ENCODE results near the gene SOX5.
A peak's percentile ranks its signal among the peaks of the same experiment; 100 is the strongest.
"Not testable (repeated sequence)": the region's sequence is repeated elsewhere in the genome, so short reads cannot be mapped to it uniquely, and the experiment has no call there.

The SOX5 gene

DNA sequence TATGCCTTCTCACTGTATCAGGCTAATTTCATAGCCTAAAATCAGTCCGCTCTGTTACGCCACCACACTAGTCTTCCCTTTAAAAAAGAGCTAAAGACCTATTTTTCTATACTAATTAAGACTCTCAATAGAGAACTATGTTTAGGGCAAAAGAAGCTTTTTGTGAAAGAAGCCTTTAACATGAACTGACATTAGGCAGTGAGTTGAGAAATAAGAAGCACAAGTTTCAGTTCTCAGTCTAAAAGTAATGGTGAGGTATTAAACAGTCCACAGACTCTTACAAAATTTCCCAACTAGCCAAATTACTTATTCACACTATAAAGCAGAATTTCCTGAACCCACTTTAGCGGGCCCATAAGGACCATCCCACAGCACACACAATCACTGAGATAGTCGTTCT is 93.7 kb downstream of the SOX5 start:
- Histone ChIP-seq H3K4me1 (no peaks in the 10 kb centered on the region), H3K27me3 (no peaks in the 10 kb centered on the region), H3K27ac (no peak overlapping the region), H3K4me3 (no peak overlapping the region), H3K4me2 (no peak overlapping the region), H3K36me3 (no peaks in the 10 kb centered on the region), H3K9ac (no peak overlapping the region), H3K9me3 (replicated peaks in 1 of 11) (peaks cover 0 to 8% (median 5%) of the 10 kb centered on the region in 11 experiments; a peak in 9 of 22 replicates), H4K20me1 (no peaks in the 10 kb centered on the region)
- no peak for TF ChIP-seq Cebpa-rat (IDR thresholded peaks at IDR 0.05)

DNA sequence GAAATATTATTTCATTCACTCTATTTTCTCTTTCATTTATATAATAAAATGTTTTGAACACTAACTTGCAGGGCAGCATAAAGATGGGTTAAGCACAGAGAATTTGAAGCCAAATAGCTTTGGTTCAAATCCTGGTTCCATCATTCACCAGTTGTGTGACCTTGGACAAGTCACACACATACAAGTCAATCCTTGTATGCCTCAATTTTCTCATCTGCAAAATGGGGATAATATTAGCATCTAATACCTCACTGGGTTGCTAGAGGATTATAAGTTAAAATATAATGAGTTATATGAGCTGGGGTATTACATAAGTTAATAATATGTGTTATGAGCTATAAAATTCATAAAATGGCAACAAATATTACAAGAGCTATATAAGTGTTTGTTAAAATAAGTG is 94.9 kb downstream of the SOX5 start:
- H3K9me3 ChIP-seq (replicated peaks in 1 of 11): peaks cover 0 to 7% (median 5%) of the 10 kb centered on the region in 11 experiments; a peak in 9 of 22 replicates
- H3K4me3 ChIP-seq: no peak overlapping the region
- no peaks in the 10 kb centered on the region for H3K36me3 ChIP-seq
- no peaks in the 10 kb centered on the region for H4K20me1 ChIP-seq
- no peaks in the 10 kb centered on the region for H3K4me1 ChIP-seq
- H3K4me2 ChIP-seq: no peak overlapping the region
- no peaks in the 10 kb centered on the region for H3K27me3 ChIP-seq
- no peak overlapping the region for H3K9ac ChIP-seq
- TF ChIP-seq Cebpa-rat (IDR thresholded peaks at IDR 0.05): no peak
- no peak overlapping the region for H3K27ac ChIP-seq

DNA sequence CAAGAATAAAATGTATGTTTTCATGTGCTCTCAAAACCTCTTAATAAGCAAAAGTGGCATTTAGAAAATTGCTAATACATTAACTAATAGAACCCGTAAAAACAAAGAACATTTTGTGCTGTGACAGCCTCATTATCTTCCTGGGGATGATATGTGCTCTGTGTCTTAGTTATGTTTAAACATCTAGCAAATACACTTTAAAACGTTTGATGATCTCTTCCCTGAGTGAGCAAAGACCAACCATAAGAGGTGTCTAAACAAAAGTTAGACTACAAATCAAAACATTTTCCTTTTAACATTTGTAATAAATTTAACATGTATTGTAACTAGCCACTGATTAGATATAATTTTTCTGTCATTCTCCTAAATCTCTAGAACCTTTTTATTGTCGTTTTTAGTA is 95.8 kb downstream of the SOX5 start:
- no peaks in the 10 kb centered on the region for H4K20me1 ChIP-seq
- no peaks in the 10 kb centered on the region for H3K36me3 ChIP-seq
- H3K4me1 ChIP-seq: no peaks in the 10 kb centered on the region
- H3K9ac ChIP-seq: no peak overlapping the region
- H3K9me3 ChIP-seq (replicated peaks in 1 of 11): peaks cover 0 to 6% (median 0%) of the 10 kb centered on the region in 11 experiments; a peak in 1 of 22 replicates
- no peaks in the 10 kb centered on the region for H3K27me3 ChIP-seq
- no peak for TF ChIP-seq Cebpa-rat (IDR thresholded peaks at IDR 0.05)
- no peak overlapping the region for H3K27ac ChIP-seq
- no peak overlapping the region for H3K4me3 ChIP-seq
- H3K4me2 ChIP-seq: no peak overlapping the region

DNA sequence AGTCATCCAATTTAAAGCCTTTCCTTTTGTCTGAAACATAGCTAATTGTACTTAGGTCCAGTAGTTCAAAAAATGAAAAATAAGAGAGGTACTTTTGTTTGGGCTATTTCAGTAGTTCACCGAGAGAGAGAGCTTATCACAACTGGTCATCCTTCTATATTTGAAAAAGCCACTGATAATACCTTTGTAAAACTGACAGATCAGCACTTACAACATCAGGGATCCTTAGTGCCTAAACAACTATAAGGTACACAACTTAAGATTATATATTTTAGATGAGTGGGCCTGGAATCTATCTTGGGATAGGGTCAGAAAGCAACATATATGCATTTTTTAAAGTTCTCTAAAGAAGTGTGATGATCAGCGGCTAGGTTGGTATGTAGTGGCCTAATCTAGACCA is 97.9 kb downstream of the SOX5 start:
- H3K27ac ChIP-seq: no peak overlapping the region
- no peaks in the 10 kb centered on the region for H3K4me1 ChIP-seq
- H3K36me3 ChIP-seq: no peaks in the 10 kb centered on the region

DNA sequence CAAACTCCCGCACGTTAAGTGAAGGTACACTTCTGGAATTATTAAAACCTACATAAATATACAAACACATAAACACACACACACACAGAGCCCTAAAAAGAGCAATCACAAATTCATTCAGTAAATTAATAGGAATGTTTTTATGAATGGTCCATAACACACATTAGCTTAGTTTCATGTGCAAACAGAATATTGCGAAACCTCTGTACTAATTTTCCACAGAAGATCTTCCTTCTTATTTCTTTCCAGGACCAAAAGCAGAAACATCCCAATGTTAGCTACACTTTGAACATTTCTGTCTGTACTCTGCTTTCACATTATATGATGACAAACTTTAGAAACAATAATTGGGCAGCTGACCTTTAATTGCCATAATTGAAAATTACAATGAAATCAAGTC is 101.6 kb downstream of the SOX5 start:
- TF ChIP-seq Cebpa-rat (IDR thresholded peaks at IDR 0.05): peak in 3 of 11 experiments; percentile 25 to 71 (median 58); a peak in 3 of 22 replicates
- H3K27ac ChIP-seq: no peak overlapping the region
- no peaks in the 10 kb centered on the region for H3K4me1 ChIP-seq
- H3K27me3 ChIP-seq: no peaks in the 10 kb centered on the region
- H3K9me3 ChIP-seq (replicated peaks in 1 of 11): no peaks in the 10 kb centered on the region
- H3K36me3 ChIP-seq: no peaks in the 10 kb centered on the region
- H3K9ac ChIP-seq: no peak overlapping the region
- no peak overlapping the region for H3K4me2 ChIP-seq
- H4K20me1 ChIP-seq: no peaks in the 10 kb centered on the region
- no peak overlapping the region for H3K4me3 ChIP-seq

More for the DNA sequence above, 97.9 kb downstream of the SOX5 start:
- Histone ChIP-seq H3K27me3 (no peaks in the 10 kb centered on the region), H3K9me3 (replicated peaks in 1 of 11) (no peaks in the 10 kb centered on the region), H4K20me1 (no peaks in the 10 kb centered on the region), H3K4me3 (no peak overlapping the region), H3K4me2 (no peak overlapping the region), H3K9ac (no peak overlapping the region)
- TF ChIP-seq Cebpa-rat (IDR thresholded peaks at IDR 0.05): no peak

DNA sequence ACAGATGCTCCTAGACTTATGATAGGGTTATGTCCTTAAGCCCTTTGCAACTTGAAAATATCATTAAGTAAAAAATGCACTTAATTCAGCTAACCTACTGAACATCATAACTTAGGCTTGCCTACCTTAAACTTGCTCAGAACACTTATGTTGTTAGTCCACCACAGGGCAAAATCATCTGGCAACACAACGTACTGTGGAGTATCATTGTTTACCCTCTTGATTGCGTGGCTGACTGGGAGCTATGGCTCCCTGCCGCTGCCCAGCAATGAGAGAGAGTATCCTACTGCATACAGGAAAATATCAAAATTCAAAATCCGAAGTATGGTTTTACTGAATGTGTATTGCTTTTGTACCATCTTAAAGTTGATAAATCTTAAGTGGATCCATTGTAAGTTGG is 105.5 kb downstream of the SOX5 start:
- Histone ChIP-seq H3K4me2 (no peak overlapping the region), H3K4me3 (no peak overlapping the region), H3K27ac (no peak overlapping the region), H3K27me3 (no peaks in the 10 kb centered on the region), H3K36me3 (no peaks in the 10 kb centered on the region), H3K4me1 (no peaks in the 10 kb centered on the region), H3K9me3 (replicated peaks in 1 of 11) (no peaks in the 10 kb centered on the region), H4K20me1 (no peaks in the 10 kb centered on the region), H3K9ac (no peak overlapping the region)
- no peak for TF ChIP-seq Cebpa-rat (IDR thresholded peaks at IDR 0.05)

DNA sequence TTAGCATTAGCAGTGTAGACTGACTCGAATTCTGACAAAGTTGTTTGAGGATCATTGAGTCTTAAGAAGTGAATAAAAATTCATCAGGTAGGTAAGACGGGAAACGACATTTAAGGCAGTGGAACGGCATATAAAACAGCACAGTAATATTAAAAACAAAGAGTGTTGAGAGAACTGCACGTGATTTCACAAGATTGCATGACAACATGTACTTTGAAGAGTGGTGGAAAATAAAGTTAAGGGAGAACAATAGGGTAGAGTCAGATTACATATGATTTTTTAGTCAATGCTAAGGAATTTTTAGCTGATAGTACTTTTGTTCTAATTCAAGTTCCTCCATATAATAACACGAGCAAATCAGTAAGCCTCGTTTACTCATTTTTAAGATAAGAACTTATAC is 115.4 kb downstream of the SOX5 start:
- peaks cover 0 to 6% (median 0%) of the 10 kb centered on the region in 10 experiments; a peak in 2 of 20 replicates for H3K4me1 ChIP-seq
- no peak overlapping the region for H3K27ac ChIP-seq
- TF ChIP-seq Cebpa-rat (IDR thresholded peaks at IDR 0.05): no peak
- no peaks in the 10 kb centered on the region for H3K36me3 ChIP-seq
- no peaks in the 10 kb centered on the region for H3K9me3 ChIP-seq (replicated peaks in 1 of 11)
- H3K9ac ChIP-seq: no peak overlapping the region
- H3K27me3 ChIP-seq: no peaks in the 10 kb centered on the region
- H4K20me1 ChIP-seq: no peaks in the 10 kb centered on the region
- H3K4me3 ChIP-seq: no peak overlapping the region
- H3K4me2 ChIP-seq: no peak overlapping the region

DNA sequence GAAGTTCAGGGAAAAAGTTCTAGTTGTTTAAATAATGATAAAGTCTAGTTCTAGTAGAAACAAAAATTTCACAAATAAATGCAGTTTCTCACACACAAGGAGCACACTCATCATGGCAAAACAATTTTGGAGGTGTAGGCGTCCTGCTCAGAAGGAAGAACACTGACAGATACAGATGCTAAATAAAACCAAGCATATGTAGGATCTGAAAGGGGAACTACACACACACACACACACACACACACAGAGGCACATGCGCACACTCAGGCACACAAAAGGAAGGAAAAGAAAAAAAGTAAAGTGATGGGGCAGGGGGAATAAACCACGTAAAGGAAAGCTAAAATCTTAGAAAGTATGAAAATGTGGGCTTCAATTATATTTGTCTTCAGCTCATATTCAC is 117.7 kb downstream of the SOX5 start:
- Histone ChIP-seq H3K9me3 (replicated peaks in 1 of 11) (no peaks in the 10 kb centered on the region), H3K4me1 (peaks cover 0 to 6% (median 0%) of the 10 kb centered on the region in 10 experiments; a peak in 2 of 20 replicates), H3K4me3 (no peak overlapping the region)

DNA sequence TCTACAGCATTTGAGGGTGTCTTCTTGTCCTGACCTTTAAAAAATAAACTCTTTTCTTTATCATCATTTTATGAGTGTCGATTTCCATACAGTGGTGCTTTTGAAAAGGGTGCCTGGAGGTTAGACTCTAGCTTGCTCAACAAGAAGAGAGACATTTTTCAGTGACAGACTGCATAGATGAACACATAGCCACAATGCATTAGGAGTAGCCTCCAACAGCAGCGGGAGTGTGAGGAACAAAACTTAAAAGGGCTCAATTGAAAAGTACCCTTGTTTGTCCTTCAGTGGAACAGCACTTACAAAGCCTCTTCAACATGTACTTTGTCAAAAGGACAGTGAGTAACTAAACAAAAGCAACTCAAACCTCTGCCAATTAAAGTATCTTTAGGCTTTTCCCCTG is 119.3 kb downstream of the SOX5 start:
- Histone ChIP-seq H3K4me1 (peaks cover 0 to 6% (median 0%) of the 10 kb centered on the region in 10 experiments; a peak in 2 of 20 replicates), H3K27ac (no peak overlapping the region), H3K36me3 (no peaks in the 10 kb centered on the region), H3K4me2 (no peak overlapping the region), H3K27me3 (no peaks in the 10 kb centered on the region), H3K9ac (no peak overlapping the region), H3K9me3 (replicated peaks in 1 of 11) (no peaks in the 10 kb centered on the region), H4K20me1 (no peaks in the 10 kb centered on the region), H3K4me3 (no peak overlapping the region)
- no peak for TF ChIP-seq Cebpa-rat (IDR thresholded peaks at IDR 0.05)

More for the DNA sequence above, 117.7 kb downstream of the SOX5 start:
- H3K27ac ChIP-seq: no peak overlapping the region
- no peak overlapping the region for H3K4me2 ChIP-seq
- H3K9ac ChIP-seq: no peak overlapping the region
- H3K36me3 ChIP-seq: no peaks in the 10 kb centered on the region
- no peaks in the 10 kb centered on the region for H4K20me1 ChIP-seq
- TF ChIP-seq Cebpa-rat (IDR thresholded peaks at IDR 0.05): no peak
- H3K27me3 ChIP-seq: no peaks in the 10 kb centered on the region

DNA sequence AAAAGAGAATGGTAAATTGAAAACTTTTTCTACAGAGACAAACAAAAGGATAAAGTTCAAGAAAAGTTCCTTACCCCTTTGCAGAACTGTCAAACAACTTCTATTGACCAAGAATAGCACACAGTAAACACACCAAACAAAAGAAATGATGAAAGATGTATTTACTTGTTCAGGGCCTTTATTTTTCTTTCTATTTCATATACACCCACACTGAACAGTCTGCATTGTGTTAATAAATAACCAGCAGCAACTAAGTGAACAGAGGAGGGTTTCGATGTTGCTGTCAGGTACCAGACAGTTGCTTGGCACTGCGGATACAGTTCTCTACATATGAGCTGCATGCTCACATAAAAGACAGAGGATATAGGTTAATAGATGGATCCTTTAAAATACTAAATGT is 122.1 kb downstream of the SOX5 start:
- Histone ChIP-seq H3K4me1 (peaks cover 0 to 6% (median 0%) of the 10 kb centered on the region in 10 experiments; a peak in 2 of 20 replicates), H3K4me2 (no peak overlapping the region), H3K9me3 (replicated peaks in 1 of 11) (peaks cover 0 to 8% (median 0%) of the 10 kb centered on the region in 11 experiments; a peak in 1 of 22 replicates), H3K36me3 (no peaks in the 10 kb centered on the region), H3K27ac (no peak overlapping the region), H4K20me1 (no peaks in the 10 kb centered on the region), H3K9ac (no peak overlapping the region), H3K4me3 (no peak overlapping the region), H3K27me3 (no peaks in the 10 kb centered on the region)
- TF ChIP-seq Cebpa-rat (IDR thresholded peaks at IDR 0.05): no peak

DNA sequence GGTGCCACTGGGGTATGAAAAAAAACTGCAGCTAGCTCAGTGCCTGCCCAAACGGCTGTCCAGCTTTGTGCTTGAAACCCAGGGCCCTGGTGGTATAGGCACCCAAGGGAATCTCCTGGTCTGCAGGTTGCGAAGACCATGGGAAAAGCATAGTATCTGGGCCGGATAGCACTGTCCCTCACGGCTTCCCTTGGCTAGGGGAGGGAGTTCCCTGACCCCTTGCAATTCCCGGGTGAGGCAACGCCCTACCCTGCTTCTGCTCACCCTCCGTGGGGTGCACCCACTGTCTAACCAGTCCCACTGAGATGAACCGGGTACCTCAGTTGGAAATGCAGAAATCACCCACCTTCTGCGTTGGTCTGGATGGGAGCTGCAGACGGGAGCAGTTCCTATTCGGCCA is 124.3 kb downstream of the SOX5 start:
- not testable (repeated sequence) for H3K4me1 ChIP-seq; H3K9me3 ChIP-seq (replicated peaks in 1 of 11); H3K36me3 ChIP-seq; H3K9ac ChIP-seq; H3K4me3 ChIP-seq; H4K20me1 ChIP-seq; H3K27me3 ChIP-seq; H3K4me2 ChIP-seq; H3K27ac ChIP-seq
